Common myeloid progenitor, CD34-positive (primary cell): Measurements from ENCODE around the gene STOX2.

ENCODE experiments used
- CTCF ChIA-PET: fragments of 350-600 bp; sonication (Branson Sonifier 250); formaldehyde crosslinking; loops from one replicate; lab custom pipeline; 2021; ENCODE audit warnings: antibody characterized with exemption; lab: Charles Lee
- POLR2A ChIA-PET: fragments of 350-600 bp; sonication (Branson Sonifier 250); formaldehyde crosslinking; loops from one replicate; lab custom pipeline; 2021; ENCODE audit warnings: antibody characterized with exemption; lab: Charles Lee
- DNase-seq, 3 donors: peaks; one replicate each; pipeline versions ENCODE4 v3.0.0 to v3.0.0-alpha.2; 2013
- H3K27ac ChIP-seq, 2 experiments: 1 replicate in 1 of 2; 2 replicates in 1 of 2; pipeline ENCODE4 v1.7.0; 2013; ENCODE audit warnings: inconsistent platforms in 2 of 2, low read length in 2 of 2, mild to moderate bottlenecking in 2 of 2, low read depth in 1 of 2, moderate library complexity in 1 of 2; ENCODE audit not compliant: severe bottlenecking in 2 of 2, insufficient read depth in 1 of 2, poor library complexity in 1 of 2
- H3K27me3 ChIP-seq, 5 experiments: replicated peaks in 2 of 5; 1 replicate in 3 of 5; 2 replicates in 2 of 5; pipeline versions ENCODE4 v1.6.1 to v1.7.0; 2013; ENCODE audit warnings: low read length in 4 of 5, mild to moderate bottlenecking in 2 of 5, moderate library complexity in 2 of 5, inconsistent platforms in 1 of 5; ENCODE audit not compliant: insufficient read depth in 5 of 5, control insufficient read depth in 4 of 5
- H3K36me3 ChIP-seq, 4 experiments: 1 replicate in 2 of 4; 2 replicates in 2 of 4; pipeline versions ENCODE4 v1.6.1 to v1.7.0; 2013; ENCODE audit warnings: low read length in 3 of 4, control low read depth in 1 of 4, mild to moderate bottlenecking in 1 of 4; ENCODE audit not compliant: control insufficient read depth in 4 of 4, insufficient read depth in 4 of 4
- H3K4me1 ChIP-seq, 4 experiments: 1 replicate in 3 of 4; 2 replicates in 1 of 4; pipeline versions ENCODE4 v1.6.1 to v1.7.1; 2013; ENCODE audit warnings: low read length in 3 of 4, mild to moderate bottlenecking in 3 of 4, control low read depth in 1 of 4, inconsistent platforms in 1 of 4, moderate library complexity in 1 of 4; ENCODE audit not compliant: control insufficient read depth in 4 of 4, insufficient read depth in 4 of 4; ENCODE audit errors: control extremely low read depth in 1 of 4
- H3K4me3 ChIP-seq, 7 experiments: 1 replicate in 4 of 7; 2 replicates in 3 of 7; pipeline versions ENCODE4 v1.5.1 to v1.7.0; 2013; ENCODE audit warnings: mild to moderate bottlenecking in 7 of 7, low read length in 6 of 7, moderate library complexity in 6 of 7, inconsistent platforms in 2 of 7, low read depth in 2 of 7, control low read depth in 1 of 7; ENCODE audit not compliant: insufficient read depth in 4 of 7, control insufficient read depth in 1 of 7; ENCODE audit errors: extremely low read depth in 1 of 7
- H3K9me3 ChIP-seq, 5 experiments: 1 replicate in 4 of 5; 2 replicates in 1 of 5; pipeline versions ENCODE4 v1.6.1 to v1.7.1; 2013; ENCODE audit warnings: low read length in 4 of 5, mild to moderate bottlenecking in 2 of 5, inconsistent platforms in 1 of 5, low read depth in 1 of 5, moderate library complexity in 1 of 5; ENCODE audit not compliant: control insufficient read depth in 4 of 5, insufficient read depth in 2 of 5; ENCODE audit errors: control extremely low read depth in 1 of 5
- WGBS: methylation state at CpG from one replicate; pipeline ENCODE4 v1.1.5; 2013; ENCODE audit not compliant: insufficient coverage; 5-methylcytosine and 5-hydroxymethylcytosine counted together

Gene STOX2

DNA sequence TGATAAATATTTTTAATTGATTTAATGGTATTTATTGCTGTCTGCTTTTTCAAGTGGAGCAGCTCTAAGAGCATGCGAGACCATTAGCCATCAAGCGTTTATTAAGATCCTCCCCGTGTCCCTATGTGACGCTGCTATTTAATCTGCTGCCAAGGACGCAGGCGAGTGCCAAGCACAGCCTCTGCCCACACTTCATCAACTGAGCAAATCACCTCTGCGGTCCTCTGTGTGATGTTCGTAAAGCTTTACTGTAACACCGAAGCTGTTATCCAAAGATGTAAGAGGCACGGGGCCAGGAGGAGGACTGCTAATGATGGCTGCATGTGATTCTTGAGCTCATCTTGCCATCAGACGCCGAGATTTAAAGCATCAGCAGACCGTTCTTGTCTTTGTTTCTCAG lies 79.5 kb downstream of the STOX2 start:
- Histone ChIP-seq H3K27ac (no peak overlapping the region), H3K9me3 (no peaks in the 10 kb centered on the region), H3K4me1 (peaks cover 0 to 12% (median 2%) of the 10 kb centered on the region in 4 experiments), H3K4me3 (no peak overlapping the region), H3K27me3 (no peaks in the 10 kb centered on the region), H3K36me3 (no peaks in the 10 kb centered on the region)
- ChIA-PET CTCF (interaction anchor here (1.5 kb wide), 1 partner anchor 9 kb away, joined by 3 read pairs; no protein-coding TSS in a partner anchor), POLR2A (no interaction called here)
- WGBS: 95% methylated on average over 13 of the region's 13 CpGs
- DNase-seq: no peak

DNA sequence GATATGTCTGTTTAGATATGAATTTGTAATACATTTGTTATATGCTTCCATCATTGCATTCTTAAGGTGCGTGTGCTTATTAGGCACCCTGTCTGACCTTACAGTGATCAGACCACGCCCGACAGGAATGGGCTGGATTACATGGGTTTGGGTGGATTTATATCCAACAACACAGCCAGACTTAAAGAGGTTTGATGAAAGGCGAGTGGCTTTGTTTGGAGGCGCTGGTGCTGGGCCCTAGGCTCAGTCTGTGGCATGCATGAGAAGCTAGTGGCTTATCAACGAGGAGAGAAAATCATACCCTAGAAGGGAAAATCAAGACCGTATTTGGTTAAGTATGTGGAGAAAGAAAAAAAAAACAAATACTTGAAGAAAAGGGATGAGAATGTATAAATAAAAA lies 80.7 kb downstream of the STOX2 start:
- H3K27me3 ChIP-seq: no peaks in the 10 kb centered on the region
- H3K27ac ChIP-seq: no peak overlapping the region
- no peak overlapping the region for H3K4me3 ChIP-seq
- ChIA-PET CTCF (no interaction called here), POLR2A (no interaction called here)
- H3K9me3 ChIP-seq: no peaks in the 10 kb centered on the region
- no peak for DNase-seq
- 100% methylated on average over 3 of the region's 7 CpGs for WGBS
- H3K4me1 ChIP-seq: peaks cover 0 to 15% (median 2%) of the 10 kb centered on the region in 4 experiments
- no peaks in the 10 kb centered on the region for H3K36me3 ChIP-seq

DNA sequence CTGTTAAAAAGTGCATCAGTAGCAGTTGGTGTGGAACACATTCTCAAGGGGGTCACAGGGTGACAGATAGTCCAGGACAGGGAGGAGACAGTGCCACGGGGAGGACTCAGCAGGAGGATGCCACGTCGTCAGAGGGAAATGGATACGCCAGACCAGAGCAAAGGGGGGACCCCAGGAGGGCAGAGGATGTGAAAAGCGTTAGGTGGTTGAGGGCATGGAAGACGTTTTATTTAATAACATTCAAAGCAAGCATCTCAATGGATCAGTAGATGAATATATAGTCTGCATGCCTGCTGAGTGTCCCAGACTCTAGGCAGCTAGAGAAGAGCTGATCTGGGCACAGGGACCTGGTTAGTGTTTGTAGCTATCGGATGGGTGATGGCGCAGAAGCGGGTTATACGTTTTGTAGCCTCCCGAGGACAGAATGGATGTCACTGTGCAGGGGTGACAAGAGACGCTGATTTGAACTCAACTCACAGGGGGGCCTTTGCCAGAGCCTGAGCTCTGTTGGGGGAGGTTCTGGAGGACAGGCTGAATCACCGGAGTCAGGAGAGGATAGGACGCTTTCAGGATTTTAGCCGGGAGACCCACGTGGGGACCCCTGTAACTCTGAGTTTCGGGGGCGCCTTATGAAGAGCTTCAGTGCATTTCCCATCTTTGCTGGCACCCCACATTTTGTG lies 81.3 kb downstream of the STOX2 start:
- no peaks in the 10 kb centered on the region for H3K27me3 ChIP-seq
- H3K4me1 ChIP-seq: peaks cover 0 to 15% (median 2%) of the 10 kb centered on the region in 4 experiments
- WGBS: 96% methylated on average over 15 of the region's 18 CpGs
- no peaks in the 10 kb centered on the region for H3K9me3 ChIP-seq
- H3K36me3 ChIP-seq: no peaks in the 10 kb centered on the region
- DNase-seq: no peak
- no peak overlapping the region for H3K4me3 ChIP-seq
- CTCF ChIA-PET: interaction anchor here (0.8 kb wide), 1 partner anchor 14 kb away, joined by 3 read pairs; no protein-coding TSS in a partner anchor
- POLR2A ChIA-PET: no interaction called here
- H3K27ac ChIP-seq: no peak overlapping the region

DNA sequence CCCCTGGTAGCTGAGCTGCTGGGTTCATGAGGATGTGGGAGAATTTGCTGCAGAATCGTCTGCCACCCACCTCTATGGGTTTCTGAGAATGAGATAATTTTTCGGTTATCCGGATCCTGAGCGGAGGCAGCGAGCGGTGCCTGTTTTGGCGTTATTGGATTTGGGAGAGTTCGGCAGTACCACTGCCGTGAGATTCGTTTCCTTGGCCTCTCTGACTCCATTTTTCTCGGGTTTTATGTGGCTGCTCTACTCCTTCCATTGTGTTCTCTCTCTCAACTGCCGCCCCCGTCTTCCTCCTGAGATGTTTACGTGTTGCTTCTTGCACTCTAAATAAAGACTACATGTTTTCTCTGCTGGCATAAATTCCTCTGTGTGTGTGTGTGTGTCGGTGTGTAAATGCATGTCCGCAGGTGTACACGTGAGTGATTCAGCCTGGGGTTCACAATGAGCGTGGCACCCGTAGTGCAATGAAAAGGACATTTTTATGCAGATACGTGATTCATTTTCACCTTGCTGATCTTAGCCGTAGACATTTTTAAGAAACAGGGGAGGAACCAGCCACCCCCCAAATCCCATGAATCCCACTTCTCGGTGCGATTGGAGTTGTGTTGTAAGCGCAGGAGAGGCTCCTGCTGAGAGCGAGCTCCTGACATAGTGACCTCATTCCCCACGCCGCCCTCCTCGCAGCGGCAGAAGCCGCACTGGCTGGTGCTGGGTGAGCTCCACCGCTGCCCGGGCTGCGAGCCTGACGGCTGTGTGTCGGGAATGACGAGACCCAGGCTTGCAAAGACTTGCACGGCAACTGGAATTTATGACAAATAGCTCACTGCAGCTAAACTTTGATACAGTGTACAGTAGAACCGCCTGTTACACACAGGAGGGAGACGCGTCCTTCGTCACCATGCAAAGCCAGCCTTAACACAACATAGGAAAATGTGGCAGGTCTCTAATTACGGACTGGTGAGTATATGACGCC lies 82.2 kb downstream of the STOX2 start:
- ChIA-PET POLR2A (no interaction called here), CTCF (interaction anchor here (0.8 kb wide), 1 partner anchor 15 kb away, joined by 3 read pairs; no protein-coding TSS in a partner anchor)
- 88% methylated on average over 40 of the region's 43 CpGs for WGBS
- DNase-seq: peak in 2 of 3 donors; percentile 7 to 25
- no peaks in the 10 kb centered on the region for H3K36me3 ChIP-seq
- H3K4me1 ChIP-seq: peaks cover 0 to 15% (median 2%) of the 10 kb centered on the region in 4 experiments
- H3K4me3 ChIP-seq: peak overlapping the region in 2 of 7 experiments; percentile 7 to 28
- H3K9me3 ChIP-seq: no peaks in the 10 kb centered on the region
- H3K27me3 ChIP-seq: no peaks in the 10 kb centered on the region
- no peak overlapping the region for H3K27ac ChIP-seq

DNA sequence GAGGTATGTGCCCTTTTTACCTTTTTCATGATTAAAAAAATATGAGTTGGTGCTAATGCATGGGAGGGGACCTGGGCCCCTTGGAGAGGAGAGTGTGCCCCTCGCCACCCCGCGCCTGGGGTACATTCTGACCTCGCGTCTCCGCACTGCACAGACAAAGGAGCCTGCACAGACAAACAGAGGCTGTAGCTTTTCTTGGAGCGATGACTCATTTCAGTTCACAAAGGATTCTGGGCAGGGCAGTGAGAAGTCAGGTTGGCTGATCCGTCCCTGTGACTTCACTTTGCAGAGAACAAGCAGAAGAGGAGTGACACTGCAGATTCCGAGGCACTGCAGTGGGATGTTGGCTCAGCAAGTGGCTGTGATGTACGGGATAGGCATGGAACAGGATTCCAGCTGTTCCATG lies 82.9 kb downstream of the STOX2 start:
- no peaks in the 10 kb centered on the region for H3K9me3 ChIP-seq
- no peaks in the 10 kb centered on the region for H3K27me3 ChIP-seq
- H3K27ac ChIP-seq: no peak overlapping the region
- WGBS: 63% methylated on average over 8 of the region's 10 CpGs
- ChIA-PET POLR2A (no interaction called here), CTCF (no interaction called here)
- peak; percentile 58 to 91 (median 83) for DNase-seq
- no peaks in the 10 kb centered on the region for H3K36me3 ChIP-seq
- peak overlapping the region in 2 of 7 experiments; percentile 7 to 28 for H3K4me3 ChIP-seq
- H3K4me1 ChIP-seq: peaks cover 0 to 15% (median 2%) of the 10 kb centered on the region in 4 experiments

- no peak overlapping the region for H3K27ac ChIP-seq
Measured at GRCh38 chr4:183988874-183989273, 83.8 kb downstream of the STOX2 start.

More at GRCh38 chr4:183988874-183989273, 83.8 kb downstream of the STOX2 start:
- H3K4me1 ChIP-seq: peaks cover 0 to 15% (median 2%) of the 10 kb centered on the region in 4 experiments
- H3K9me3 ChIP-seq: no peaks in the 10 kb centered on the region
- POLR2A ChIA-PET: no interaction called here
- CTCF ChIA-PET: no interaction called here
- no peaks in the 10 kb centered on the region for H3K36me3 ChIP-seq
- no peak overlapping the region for H3K4me3 ChIP-seq
- 79% methylated on average over 6 of the region's 9 CpGs for WGBS
- no peak for DNase-seq
- H3K27me3 ChIP-seq: no peaks in the 10 kb centered on the region
